Raji (cell line): ENCODE measurements around the gene TMED9.

Source experiments
- POLR2A ChIP-seq: IDR thresholded peaks from 2 replicates; pipeline ENCODE4 v1.6.1; 2011; ENCODE audit warnings: low read depth, low read length, control low read depth; ENCODE audit not compliant: insufficient read depth

The TMED9 gene

DNA sequence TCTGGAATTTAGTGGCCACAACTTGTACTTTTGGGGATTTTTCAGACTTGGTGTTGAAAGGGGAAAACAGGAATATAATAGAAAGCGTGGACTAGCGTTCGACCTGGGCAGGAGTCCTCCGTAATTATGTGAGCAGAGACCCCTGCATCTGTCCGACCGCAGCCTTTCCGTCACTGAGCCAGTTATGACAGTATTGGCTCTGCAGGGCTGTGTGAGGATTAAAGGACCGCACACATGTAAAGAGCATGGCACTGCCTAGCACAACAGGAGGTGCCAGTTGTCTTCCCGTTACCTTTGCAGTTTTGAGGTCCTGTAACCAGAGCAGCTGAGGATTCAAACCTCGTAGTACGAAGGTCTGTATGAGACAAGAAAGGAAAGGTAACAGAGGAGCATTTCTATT lies 9.1 kb downstream of the TMED9 start:
- no peak for TF ChIP-seq POLR2A

DNA sequence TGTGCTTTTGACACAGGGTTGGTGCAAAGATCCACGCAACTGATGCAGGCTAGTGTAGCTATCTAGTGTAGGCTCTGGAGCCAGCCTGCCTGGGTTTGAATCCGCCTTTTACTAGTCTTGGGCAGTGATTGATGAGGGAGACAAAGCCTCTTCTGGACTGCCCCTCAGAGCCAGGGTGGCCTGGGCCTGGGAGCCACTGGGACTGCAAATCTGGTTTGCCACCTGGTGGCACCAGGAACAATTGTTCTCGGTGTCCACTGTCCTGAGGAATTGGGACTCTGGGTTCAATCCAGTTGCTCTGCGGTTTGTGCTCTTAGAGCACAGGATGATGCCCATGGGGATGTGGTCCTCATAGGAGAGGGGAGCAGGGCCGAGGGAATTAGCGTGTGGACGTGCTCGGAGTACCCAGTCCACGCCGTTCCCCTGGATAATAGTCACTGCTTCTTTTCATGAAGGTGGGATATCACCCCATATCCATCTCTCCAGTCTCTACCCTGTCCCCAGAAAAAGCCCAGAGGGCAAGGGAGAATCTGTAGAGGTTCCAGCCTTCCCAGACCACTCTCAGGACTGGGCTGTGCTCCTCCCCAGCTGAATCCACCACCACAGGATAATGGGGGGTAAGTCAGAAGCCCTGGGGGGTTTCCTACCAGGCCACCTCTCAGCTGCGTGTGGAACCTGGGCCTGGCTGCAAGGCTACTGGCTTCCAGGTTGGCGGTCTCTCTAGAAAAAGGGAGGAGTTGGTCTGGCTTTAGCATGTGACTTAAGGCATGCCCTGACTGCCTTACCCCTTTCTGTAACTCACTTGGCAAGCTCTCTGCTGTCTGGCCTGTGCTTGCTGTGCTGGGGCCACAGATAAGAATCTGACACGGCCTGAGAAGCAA lies 9.8 kb downstream of the TMED9 start:
- TF ChIP-seq POLR2A: no peak

DNA sequence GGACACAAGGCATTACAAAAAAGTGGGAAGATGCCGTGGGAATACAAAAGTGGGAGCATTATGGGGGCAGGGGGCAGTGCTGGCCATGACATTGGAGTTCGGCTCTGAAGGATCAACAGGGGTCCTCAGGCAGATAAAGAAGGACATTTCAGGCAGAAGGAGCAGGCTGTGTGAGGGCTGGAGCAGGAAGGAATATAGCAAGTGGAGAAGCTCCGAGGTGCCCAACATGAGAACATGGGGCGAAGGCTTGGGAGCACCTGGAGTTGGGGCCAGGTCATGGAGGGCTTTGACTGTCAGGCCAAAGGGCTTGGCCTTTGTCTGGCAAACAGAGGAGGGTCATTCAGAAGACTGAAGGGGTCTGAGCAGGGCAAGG lies 10.4 kb downstream of the TMED9 start:
- no peak for TF ChIP-seq POLR2A

DNA sequence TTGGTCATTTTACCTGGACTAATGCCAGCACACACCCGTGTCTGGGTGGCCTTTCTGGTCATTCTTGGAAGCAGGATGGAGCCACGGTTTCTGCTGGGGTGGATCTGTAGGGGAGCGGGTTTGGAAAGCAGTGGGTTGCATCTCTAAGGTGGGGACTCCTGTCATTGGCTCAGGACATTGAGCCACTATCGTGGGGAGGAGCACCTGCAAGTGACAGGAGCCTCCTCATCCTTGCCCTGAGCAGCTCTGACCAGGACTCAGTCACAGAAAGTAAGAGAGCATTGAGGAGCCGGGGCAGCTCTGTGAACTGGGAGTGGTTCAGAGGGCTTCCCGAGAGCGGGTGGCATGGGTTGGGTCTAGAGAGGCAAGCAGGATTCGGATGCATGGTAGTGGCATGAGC lies 11.6 kb downstream of the TMED9 start:
- no peak for TF ChIP-seq POLR2A

DNA sequence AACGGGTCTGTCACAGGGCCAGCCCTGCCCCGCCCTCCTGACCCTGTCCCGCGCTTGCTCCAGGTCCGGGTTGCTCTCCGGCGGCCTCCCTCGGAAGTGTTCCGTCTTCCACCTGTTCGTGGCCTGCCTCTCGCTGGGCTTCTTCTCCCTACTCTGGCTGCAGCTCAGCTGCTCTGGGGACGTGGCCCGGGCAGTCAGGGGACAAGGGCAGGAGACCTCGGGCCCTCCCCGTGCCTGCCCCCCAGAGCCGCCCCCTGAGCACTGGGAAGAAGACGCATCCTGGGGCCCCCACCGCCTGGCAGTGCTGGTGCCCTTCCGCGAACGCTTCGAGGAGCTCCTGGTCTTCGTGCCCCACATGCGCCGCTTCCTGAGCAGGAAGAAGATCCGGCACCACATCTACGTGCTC lies 12.1 kb downstream of the TMED9 start:
- TF ChIP-seq POLR2A: no peak

DNA sequence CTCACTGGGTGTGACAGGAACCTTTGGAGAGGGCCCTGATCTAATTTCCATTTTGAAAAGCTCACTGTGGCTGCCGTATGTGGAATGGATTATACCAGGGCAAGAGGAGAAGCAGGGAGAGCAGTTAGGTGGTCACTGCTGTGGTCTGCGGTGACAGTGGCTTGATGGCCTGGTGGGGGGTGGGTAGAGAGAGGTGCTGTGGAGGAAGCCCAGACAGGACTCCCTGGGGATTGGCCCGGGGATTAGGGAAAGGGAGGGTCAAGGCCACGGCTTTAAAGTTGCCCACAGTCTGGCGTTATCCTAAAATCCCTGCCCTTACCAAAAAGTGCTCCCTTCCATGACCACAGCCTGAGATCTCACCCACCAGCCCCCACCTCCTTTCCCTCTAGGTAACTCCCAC lies 12.7 kb downstream of the TMED9 start:
- no peak for TF ChIP-seq POLR2A

DNA sequence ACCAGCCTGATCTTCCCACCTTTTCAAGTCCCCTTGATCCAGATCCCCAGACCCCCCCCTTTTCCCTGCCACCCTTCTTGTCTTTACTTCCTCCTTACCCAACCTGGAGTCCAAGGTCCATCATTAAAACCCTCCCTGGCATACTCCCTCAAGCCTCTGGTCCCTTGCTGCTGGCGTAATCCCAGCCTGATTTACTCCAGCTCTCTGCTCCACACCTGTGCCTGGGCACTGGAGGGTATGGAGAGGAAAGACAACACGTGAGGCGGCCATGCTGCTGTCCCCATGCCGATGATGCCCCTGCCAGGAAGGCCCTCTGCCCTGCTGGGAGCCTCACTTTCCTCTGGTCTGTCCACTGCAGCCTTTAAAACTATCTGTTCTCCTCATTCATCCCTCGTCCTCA lies 13.1 kb downstream of the TMED9 start:
- TF ChIP-seq POLR2A: no peak

DNA sequence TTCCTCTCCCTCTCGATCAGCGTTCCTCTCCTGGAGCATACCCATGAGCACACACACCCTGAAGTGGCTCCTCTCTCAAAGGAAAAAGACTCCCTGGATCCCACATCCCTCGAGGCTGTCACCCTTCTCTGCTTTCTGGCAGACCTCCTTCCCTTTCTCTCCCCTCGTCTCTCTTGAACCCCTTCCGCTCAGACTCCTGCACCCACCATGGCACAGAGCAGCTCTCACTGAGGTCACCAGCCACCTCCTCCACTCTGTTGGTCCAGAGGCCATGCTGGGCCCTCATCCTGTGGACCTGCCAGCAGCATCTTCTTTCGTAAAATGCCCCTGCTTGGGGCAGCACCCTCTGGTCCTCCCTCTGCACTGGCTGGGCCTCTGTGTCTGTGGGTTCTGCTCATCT lies 13.7 kb downstream of the TMED9 start:
- no peak for TF ChIP-seq POLR2A

DNA sequence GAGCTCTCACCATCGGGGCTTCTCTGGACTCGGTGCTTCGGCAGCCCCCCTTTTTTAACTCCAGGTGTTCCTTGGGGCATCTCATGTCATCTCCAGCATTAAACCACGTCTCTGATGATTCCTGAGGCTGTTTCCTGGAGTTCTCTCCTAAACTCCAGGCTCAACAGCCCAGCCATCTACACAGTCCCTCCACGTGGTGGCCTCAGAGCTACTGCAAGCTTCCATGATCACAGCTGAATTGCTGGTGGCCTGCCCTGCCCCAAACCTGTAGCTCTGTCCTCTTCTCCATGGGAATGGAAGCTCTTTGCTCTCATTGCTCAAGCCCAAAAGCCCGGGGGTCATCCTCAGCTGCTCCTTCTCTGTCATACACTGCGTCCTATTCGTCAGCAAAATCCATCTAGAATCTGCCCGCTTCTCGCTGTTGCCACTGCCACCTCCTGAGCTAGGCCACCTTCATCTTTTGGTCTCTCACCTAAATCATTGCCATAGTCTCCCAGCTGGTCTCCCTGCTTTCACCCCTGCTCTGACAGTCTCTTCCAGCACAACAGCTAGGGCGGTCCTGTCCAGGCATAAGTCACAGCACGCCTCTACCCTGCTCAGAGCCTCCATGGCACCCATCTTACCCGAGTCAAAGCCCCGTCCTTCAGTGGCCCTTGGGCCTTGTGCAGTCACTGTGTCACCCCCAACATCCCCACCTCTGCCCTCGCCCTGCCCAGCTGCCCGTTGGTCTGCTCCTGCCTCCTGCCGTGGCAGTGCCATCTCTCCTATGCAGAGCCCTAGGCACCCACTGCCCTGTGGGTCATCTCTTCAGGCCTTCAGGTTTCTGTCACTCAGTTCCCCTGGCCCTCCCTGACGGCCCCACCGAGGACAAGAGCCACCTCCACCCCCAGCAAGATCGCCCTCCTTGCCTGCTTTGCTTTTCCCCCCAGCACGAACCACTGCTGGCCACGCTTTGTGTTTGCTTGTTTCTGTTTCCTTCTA lies 14.4 kb downstream of the TMED9 start:
- TF ChIP-seq POLR2A: no peak

DNA sequence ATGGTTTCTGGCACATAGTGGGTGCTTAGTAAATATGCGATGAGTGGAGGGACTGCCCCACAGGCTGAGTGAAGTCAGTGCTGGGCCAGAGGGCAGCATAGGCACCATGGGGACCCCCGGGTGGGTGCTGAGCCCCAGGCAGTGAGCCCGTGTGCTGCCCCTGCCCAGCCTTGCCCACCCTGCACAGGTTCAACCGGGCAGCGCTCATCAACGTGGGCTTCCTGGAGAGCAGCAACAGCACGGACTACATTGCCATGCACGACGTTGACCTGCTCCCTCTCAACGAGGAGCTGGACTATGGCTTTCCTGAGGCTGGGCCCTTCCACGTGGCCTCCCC lies 15.1 kb downstream of the TMED9 start:
- no peak for TF ChIP-seq POLR2A

DNA sequence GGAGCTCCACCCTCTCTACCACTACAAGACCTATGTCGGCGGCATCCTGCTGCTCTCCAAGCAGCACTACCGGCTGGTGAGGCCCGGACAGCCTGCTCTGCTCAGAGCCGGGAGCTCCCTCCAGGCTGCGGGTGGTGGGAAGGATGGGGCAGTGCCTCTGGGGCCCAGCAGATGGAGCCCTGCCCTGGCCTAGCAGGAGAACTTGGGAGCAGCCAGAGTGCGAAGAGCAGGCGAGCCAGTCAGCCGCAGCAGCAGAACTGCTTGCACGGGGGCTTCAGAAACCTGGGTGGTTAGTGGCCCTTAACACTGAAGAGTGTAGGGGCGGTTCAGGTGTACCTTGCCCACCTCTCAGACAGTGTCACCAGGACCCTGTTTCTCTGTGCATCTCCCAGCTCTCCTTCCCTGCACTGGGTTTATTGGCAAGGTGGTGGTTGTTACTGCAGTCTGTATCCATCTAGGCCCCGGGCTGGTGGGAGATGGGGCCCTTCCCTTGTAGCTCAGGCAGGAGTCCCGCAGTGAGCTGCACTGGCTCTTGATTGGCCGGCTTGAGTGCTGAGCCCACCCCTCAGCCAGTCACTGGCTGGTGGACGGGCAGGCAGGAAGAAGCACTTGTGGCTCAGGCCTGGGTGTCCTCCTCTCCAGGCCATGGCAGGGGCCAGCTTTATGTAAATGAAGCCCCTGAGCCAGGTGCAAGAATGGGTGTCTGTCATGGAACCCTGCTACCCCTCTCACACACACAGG lies 15.6 kb downstream of the TMED9 start:
- no peak for TF ChIP-seq POLR2A

DNA sequence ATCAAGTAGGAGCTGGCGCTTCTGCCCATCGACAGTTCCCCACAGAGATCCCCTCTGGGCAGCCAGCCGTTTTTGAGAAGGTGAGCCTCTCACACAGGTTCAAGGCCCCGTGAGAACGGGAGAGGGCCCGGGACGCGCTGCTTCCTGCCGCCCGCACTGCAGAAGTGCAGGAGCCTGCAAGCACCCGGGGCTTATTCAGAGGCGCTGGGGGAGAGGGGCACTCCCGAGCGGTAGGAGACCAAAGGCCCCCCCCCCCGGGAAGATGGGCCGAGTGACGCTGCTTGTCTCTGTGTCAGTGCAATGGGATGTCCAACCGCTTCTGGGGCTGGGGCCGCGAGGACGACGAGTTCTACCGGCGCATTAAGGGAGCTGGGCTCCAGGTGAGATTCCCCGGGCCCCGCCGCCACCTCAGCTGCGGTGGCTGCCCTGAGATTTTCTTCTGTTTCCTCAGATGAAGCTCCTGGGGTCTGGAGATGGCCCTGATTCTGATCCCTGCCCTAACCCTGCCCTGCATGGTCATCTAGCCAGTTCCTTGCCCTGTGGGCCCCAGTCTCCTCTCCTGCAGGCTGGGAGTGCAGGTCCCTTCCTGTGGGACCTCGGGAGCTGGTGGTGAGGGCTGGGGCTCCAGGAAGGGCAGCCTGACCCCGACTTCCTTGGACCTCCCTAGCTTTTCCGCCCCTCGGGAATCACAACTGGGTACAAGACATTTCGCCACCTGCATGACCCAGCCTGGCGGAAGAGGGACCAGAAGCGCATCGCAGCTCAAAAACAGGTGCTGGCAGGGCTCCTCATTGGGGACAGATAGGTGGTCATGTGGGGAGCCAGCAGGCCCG lies 16.5 kb downstream of the TMED9 start:
- TF ChIP-seq POLR2A: no peak

DNA sequence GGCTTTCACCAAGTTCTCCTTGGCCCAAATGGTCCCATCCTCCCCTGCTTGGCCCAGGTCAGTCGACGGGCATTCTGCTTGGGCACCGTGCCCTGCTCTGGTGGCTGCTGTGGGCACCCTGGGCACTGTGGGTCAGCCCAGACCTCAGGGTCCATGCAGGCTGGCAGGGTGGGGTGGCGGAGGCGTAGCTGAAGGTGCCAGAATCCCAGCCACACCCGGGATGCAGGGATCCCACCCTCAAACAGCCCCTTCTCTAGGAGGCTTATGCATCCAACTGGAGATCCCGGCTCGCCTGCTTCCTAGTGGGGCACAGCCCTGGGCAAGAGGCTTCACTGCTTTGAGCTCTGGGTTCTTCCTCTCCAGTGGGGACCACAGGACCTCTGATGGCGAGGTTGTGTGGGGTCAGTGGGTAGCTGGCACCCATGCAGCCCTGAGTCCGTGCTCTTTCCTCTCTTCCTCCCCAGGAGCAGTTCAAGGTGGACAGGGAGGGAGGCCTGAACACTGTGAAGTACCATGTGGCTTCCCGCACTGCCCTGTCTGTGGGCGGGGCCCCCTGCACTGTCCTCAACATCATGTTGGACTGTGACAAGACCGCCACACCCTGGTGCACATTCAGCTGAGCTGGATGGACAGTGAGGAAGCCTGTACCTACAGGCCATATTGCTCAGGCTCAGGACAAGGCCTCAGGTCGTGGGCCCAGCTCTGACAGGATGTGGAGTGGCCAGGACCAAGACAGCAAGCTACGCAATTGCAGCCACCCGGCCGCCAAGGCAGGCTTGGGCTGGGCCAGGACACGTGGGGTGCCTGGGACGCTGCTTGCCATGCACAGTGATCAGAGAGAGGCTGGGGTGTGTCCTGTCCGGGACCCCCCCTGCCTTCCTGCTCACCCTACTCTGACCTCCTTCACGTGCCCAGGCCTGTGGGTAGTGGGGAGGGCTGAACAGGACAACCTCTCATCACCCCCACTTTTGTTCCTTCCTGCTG lies 17.4 kb downstream of the TMED9 start:
- no peak for TF ChIP-seq POLR2A
